HepG2 (cell line): ENCODE measurements around the gene PPIG. TPM values are rescaled to one million over a fixed set of nuclear protein-coding genes. Genes with fewer than 3 reads are reported as not detected.

ENCODE experiments used
- CBX5 ChIP-seq: sonication (generic); formaldehyde crosslinking; IDR thresholded peaks from 2 replicates; pipeline ENCODE4 v1.4.0; 2020; ENCODE audit warnings: missing genetic modification reagents, borderline replicate concordance
- CCDC6 ChIP-seq: sonication (generic); formaldehyde crosslinking; IDR thresholded peaks from 2 replicates; pipeline ENCODE4 v1.8.1; 2022; ENCODE audit warnings: mild to moderate bottlenecking, missing genetic modification reagents, moderate library complexity
- CHD2 ChIP-seq: IDR thresholded peaks from 2 replicates; pipeline ENCODE4 v1.6.1; 2011; ENCODE audit warnings: low read depth, low read length, improper control_type of control experiment
- HNF1B ChIP-seq: sonication (generic); formaldehyde crosslinking; IDR thresholded peaks from 2 replicates; pipeline ENCODE4 v1.5.1; 2020; ENCODE audit warnings: mild to moderate bottlenecking, moderate library complexity, missing genetic modification reagents
- MAFF ChIP-seq: IDR thresholded peaks from 2 replicates; pipeline ENCODE4 v1.6.1; 2011; ENCODE audit warnings: low read depth, low read length, improper control_type of control experiment
- MAX ChIP-seq: IDR thresholded peaks from 2 replicates; pipeline ENCODE4 v1.6.1; 2012; ENCODE audit warnings: inconsistent platforms
- MTA1 ChIP-seq: sonication (generic); formaldehyde crosslinking; IDR thresholded peaks from 2 replicates; pipeline ENCODE4 v1.4.0; 2020; ENCODE audit warnings: missing genetic modification reagents, mild to moderate bottlenecking, borderline replicate concordance
- NR2F1 ChIP-seq, 2 experiments: fragments of 450-650 bp in 1 of 2; formaldehyde crosslinking in 1 of 2; IDR thresholded peaks; 2 replicates each; pipeline versions ENCODE4 v1.5.0 to v1.6.1; 2016 to 2020; ENCODE audit warnings: mild to moderate bottlenecking in 1 of 2, missing compliant biosample characterization in 1 of 2, missing genetic modification reagents in 1 of 2, moderate library complexity in 1 of 2
- NR2F2 ChIP-seq: IDR thresholded peaks from 2 replicates; pipeline ENCODE4 v1.6.1; 2012; ENCODE audit warnings: low read depth, inconsistent platforms, borderline replicate concordance
- PAF1 ChIP-seq: IDR thresholded peaks from 2 replicates; pipeline ENCODE4 v1.6.1; 2016; ENCODE audit warnings: missing genetic modification reagents, missing compliant biosample characterization
- RAD51 ChIP-seq: fragments of 450-650 bp; IDR thresholded peaks from 2 replicates; pipeline ENCODE4 v1.6.1; 2016; ENCODE audit warnings: borderline replicate concordance
- SIX1 ChIP-seq: sonication (generic); formaldehyde crosslinking; IDR thresholded peaks from 2 replicates; pipeline ENCODE4 v1.4.0; 2020; ENCODE audit warnings: missing genetic modification reagents, borderline replicate concordance
- SIX4 ChIP-seq: sonication (generic); formaldehyde crosslinking; IDR thresholded peaks from 2 replicates; pipeline ENCODE4 v1.4.0; 2020; ENCODE audit warnings: missing genetic modification reagents
- SMAD3 ChIP-seq: sonication (generic); formaldehyde crosslinking; IDR thresholded peaks from 2 replicates; pipeline ENCODE4 v1.4.0; 2020; ENCODE audit warnings: missing genetic modification reagents
- SRSF4 ChIP-seq: fragments of 200-400 bp; formaldehyde crosslinking; IDR thresholded peaks from one replicate; pipeline ENCODE4 v1.6.1; 2018; ENCODE audit warnings: mild to moderate bottlenecking, low read depth, low read length, moderate library complexity; ENCODE audit not compliant: poor library complexity, severe bottlenecking
- ZBTB10 ChIP-seq: sonication (generic); formaldehyde crosslinking; IDR thresholded peaks from 2 replicates; pipeline ENCODE4 v1.4.0; 2020; ENCODE audit warnings: missing genetic modification reagents, borderline replicate concordance
- ZBTB25 ChIP-seq: IDR thresholded peaks from 2 replicates; pipeline ENCODE4 v1.6.1; 2018; ENCODE audit warnings: missing genetic modification reagents
- ZNF101 ChIP-seq: sonication (generic); formaldehyde crosslinking; IDR thresholded peaks from 2 replicates; pipeline ENCODE4 v1.4.0; 2020; ENCODE audit warnings: mild to moderate bottlenecking, low read depth, missing genetic modification reagents, borderline replicate concordance
- ZNF513 ChIP-seq: sonication (generic); formaldehyde crosslinking; conservative IDR thresholded peaks from 2 replicates; pipeline ENCODE4 v1.5.0; 2020; ENCODE audit warnings: missing genetic modification reagents
- ZNF547 ChIP-seq: sonication (generic); formaldehyde crosslinking; IDR thresholded peaks from 2 replicates; pipeline ENCODE4 v1.5.1; 2020; ENCODE audit warnings: mild to moderate bottlenecking, missing genetic modification reagents
- ZNF639 ChIP-seq: conservative IDR thresholded peaks from 2 replicates; pipeline ENCODE4 v1.6.1; 2018; ENCODE audit warnings: missing genetic modification reagents
- polyA plus RNA-seq, 8 experiments: library from polyadenylated mRNA; depleted of rRNA in 3 of 8; stranded (reverse) in 7 of 8; unstranded in 1 of 8; fragments of >200 nt; fragmentation: Illumina TruSeq in 4 of 8; extraction: Trizol in 4 of 8; gene quantifications; 2 replicates each; pipeline versions ENCODE4 v1.2.1 to v1.2.3, GENCODE V29; 2011 to 2016; ENCODE audit warnings: low read depth in 4 of 8, missing spikeins in 1 of 8, mixed read lengths in 1 of 8; ENCODE audit not compliant: insufficient read depth in 1 of 8
- total RNA-seq, 5 experiments: library from RNA; depleted of rRNA; stranded (reverse); fragments of >200 nt; fragmentation: Illumina TruSeq; extraction: Trizol; gene quantifications; 2 replicates each; pipeline ENCODE4 v1.2.3, GENCODE V29; 2016; ENCODE audit warnings: low read depth in 1 of 5

Gene PPIG
- total and polyA plus RNA-seq, 2 of the 13 experiments (the other 11 are each of a cell fraction or from before 2014, with no cell fraction given): 31.3 to 81.0 TPM

- no peak for TF ChIP-seq MAFF
- no peak for TF ChIP-seq MTA1
- peak; percentile 29; the same call in 1 of the 2 replicates for TF ChIP-seq SIX4 (CRISPR knock-in tag)
- no peak for TF ChIP-seq ZNF513 (CRISPR knock-in tag)
- TF ChIP-seq CBX5: peak; percentile 57; the same call in 1 of the 2 replicates
- peak; percentile 75 for TF ChIP-seq SIX1 (CRISPR knock-in tag)
- TF ChIP-seq NR2F2: no peak; the same call in 1 of the 2 replicates
- peak; percentile 87 for TF ChIP-seq MAX
- no peak; the same call in 1 of the 2 replicates for TF ChIP-seq SMAD3 (CRISPR knock-in tag)
- no peak for TF ChIP-seq PAF1 (CRISPR knock-in tag)
- TF ChIP-seq SRSF4: no peak
- TF ChIP-seq CHD2: no peak
- TF ChIP-seq ZBTB25 (CRISPR knock-in tag): peak; percentile 55; the same call in 1 of the 2 replicates
- TF ChIP-seq RAD51: no peak
- TF ChIP-seq NR2F1 (CRISPR knock-in tag; IDR thresholded peaks at IDR 0.05): peak in 1 of 2 experiments; percentile 28; a peak in 1 of 4 replicates
- TF ChIP-seq CCDC6 (CRISPR knock-in tag): peak; percentile 85; the same call in 1 of the 2 replicates
- TF ChIP-seq HNF1B (CRISPR knock-in tag): no peak; the same call in 1 of the 2 replicates
- 0 out of 2 replicates have a peak, but pooled peaks have one; percentile 32 for TF ChIP-seq ZNF547 (CRISPR knock-in tag)
- no peak for TF ChIP-seq ZBTB10 (CRISPR knock-in tag)
- TF ChIP-seq ZNF101 (CRISPR knock-in tag): no peak
- TF ChIP-seq ZNF639 (CRISPR knock-in tag): no peak; the same call in 1 of the 2 replicates
Observed at GRCh38 chr2:169683425-169684134, 99.4 kb downstream of the PPIG start (continued).
